Endodermal cell (in vitro differentiated cells): Measurements from ENCODE around the gene ECM1. TPM values are rescaled to one million over a fixed set of nuclear protein-coding genes. Genes with fewer than 3 reads are reported as not detected.
A peak's percentile ranks its signal among the peaks of the same experiment; 100 is the strongest.

ENCODE experiments used
- DNase-seq: peaks from one replicate; pipeline ENCODE4 v3.0.0-alpha.2; 2017
- H3K27ac ChIP-seq: 2 replicates; pipeline ENCODE4 v1.5.1; 2013; ENCODE audit warnings: mild to moderate bottlenecking, low read depth, low read length, moderate library complexity
- H3K27me3 ChIP-seq: 2 replicates; pipeline ENCODE4 v1.6.1; 2013; ENCODE audit warnings: mild to moderate bottlenecking, low read length, moderate library complexity; ENCODE audit not compliant: insufficient read depth, control insufficient read depth, poor library complexity, severe bottlenecking
- H3K36me3 ChIP-seq: 2 replicates; pipeline ENCODE4 v1.7.0; 2013; ENCODE audit warnings: mild to moderate bottlenecking, low read length, moderate library complexity; ENCODE audit not compliant: control insufficient read depth, insufficient read depth
- H3K4me1 ChIP-seq: one replicate; pipeline ENCODE4 v1.7.0; 2013; ENCODE audit warnings: low read length; ENCODE audit not compliant: control insufficient read depth, insufficient read depth
- H3K4me3 ChIP-seq: 2 replicates; pipeline ENCODE4 v1.5.1; 2013; ENCODE audit warnings: mild to moderate bottlenecking, low read length, moderate library complexity
- H3K9ac ChIP-seq: 2 replicates; pipeline ENCODE4 v1.6.1; 2013; ENCODE audit warnings: mild to moderate bottlenecking, low read length, moderate library complexity; ENCODE audit not compliant: poor library complexity, severe bottlenecking; ENCODE audit errors: extremely low read depth
- H3K9me3 ChIP-seq: 2 replicates; pipeline ENCODE4 v1.6.1; 2013; ENCODE audit warnings: mild to moderate bottlenecking, low read length, moderate library complexity; ENCODE audit not compliant: control insufficient read depth
- H3K27ac Mint-ChIP-seq: 2 replicates; pipeline ENCODE4 v1.8.0; 2020; ENCODE audit warnings: mixed read lengths
- H3K27me3 Mint-ChIP-seq: 2 replicates; pipeline ENCODE4 v1.8.0; 2021; ENCODE audit warnings: mild to moderate bottlenecking, mixed read lengths; ENCODE audit not compliant: insufficient read depth
- H3K36me3 Mint-ChIP-seq: 2 replicates; pipeline ENCODE4 v1.8.0; 2020; ENCODE audit warnings: low read depth, mixed read lengths
- H3K4me1 Mint-ChIP-seq: 2 replicates; pipeline ENCODE4 v1.8.0; 2020; ENCODE audit warnings: mixed read lengths
- H3K4me3 Mint-ChIP-seq: 2 replicates; pipeline ENCODE4 v1.8.0; 2020; ENCODE audit warnings: mild to moderate bottlenecking, moderate library complexity, mixed read lengths
- H3K9me3 Mint-ChIP-seq: 2 replicates; pipeline ENCODE4 v1.8.0; 2020; ENCODE audit warnings: mild to moderate bottlenecking, mixed read lengths
- CTCF ChIP-seq: fragments of 200-600 bp; sonication (generic); conservative IDR thresholded peaks from 2 replicates; pipeline ENCODE4 v1.5.0; 2021; ENCODE audit warnings: antibody characterized with exemption, mild to moderate bottlenecking
- WGBS, 2 experiments: methylation state at CpG; one replicate each; pipeline versions ENCODE4 v1.1.5 to v1.1.7; 2013; ENCODE audit warnings: missing lambda C conversion rate in 2 of 2, mixed read lengths in 1 of 2; ENCODE audit not compliant: insufficient coverage in 1 of 2, insufficient read length in 1 of 2; 5-methylcytosine and 5-hydroxymethylcytosine counted together
- total RNA-seq, 2 donors: library from RNA; stranded (reverse); fragmentation: NEBNext Ultra II Directional in 1 of 2; extraction: Animal tissue kit (Norgen Biotek cat#: 25700) in 1 of 2; gene quantifications; 2 replicates in 1 of 2; 3 replicates in 1 of 2; pipeline ENCODE4 v1.2.1, GENCODE V29; 2021

The ECM1 gene
- total RNA-seq, 2 donors from 2014 or later: 4.8 to 5.6 TPM

GRCh38 chr1:150466964-150467363 is 40.9 kb upstream of the ECM1 start:
- H3K27me3 ChIP-seq: no peaks in the 10 kb centered on the region
- no peaks in the 10 kb centered on the region for H3K9me3 ChIP-seq
- H3K4me3 ChIP-seq: no peak overlapping the region
- no peak for DNase-seq
- Mint-ChIP-seq H3K4me1 (peaks cover 4% of the 10 kb centered on the region), H3K27ac (no peak overlapping the region), H3K9me3 (no peaks in the 10 kb centered on the region), H3K27me3 (no peaks in the 10 kb centered on the region), H3K4me3 (no peak overlapping the region), H3K36me3 (peaks cover 49% of the 10 kb centered on the region)
- no peak overlapping the region for H3K9ac ChIP-seq
- no peak overlapping the region for H3K27ac ChIP-seq
- peaks cover 36% of the 10 kb centered on the region for H3K36me3 ChIP-seq
- TF ChIP-seq CTCF: no peak
- H3K4me1 ChIP-seq: no peaks in the 10 kb centered on the region

GRCh38 chr1:150469291-150469690 is 38.6 kb upstream of the ECM1 start:
- 93 to 100% methylated on average over 1 of the region's 1 CpG for WGBS, 2 experiments
- H3K4me3 Mint-ChIP-seq: no peak overlapping the region
- no peaks in the 10 kb centered on the region for H3K27me3 Mint-ChIP-seq
- Histone ChIP-seq H3K36me3 (peaks cover 49% of the 10 kb centered on the region), H3K4me3 (no peak overlapping the region), H3K27me3 (no peaks in the 10 kb centered on the region), H3K27ac (no peak overlapping the region), H3K9ac (no peak overlapping the region), H3K9me3 (no peaks in the 10 kb centered on the region), H3K4me1 (no peaks in the 10 kb centered on the region)
- no peaks in the 10 kb centered on the region for H3K9me3 Mint-ChIP-seq
- no peak overlapping the region for H3K27ac Mint-ChIP-seq
- TF ChIP-seq CTCF: no peak
- H3K4me1 Mint-ChIP-seq: peaks cover 4% of the 10 kb centered on the region
- DNase-seq: no peak
- peaks cover 51% of the 10 kb centered on the region for H3K36me3 Mint-ChIP-seq

DNA sequence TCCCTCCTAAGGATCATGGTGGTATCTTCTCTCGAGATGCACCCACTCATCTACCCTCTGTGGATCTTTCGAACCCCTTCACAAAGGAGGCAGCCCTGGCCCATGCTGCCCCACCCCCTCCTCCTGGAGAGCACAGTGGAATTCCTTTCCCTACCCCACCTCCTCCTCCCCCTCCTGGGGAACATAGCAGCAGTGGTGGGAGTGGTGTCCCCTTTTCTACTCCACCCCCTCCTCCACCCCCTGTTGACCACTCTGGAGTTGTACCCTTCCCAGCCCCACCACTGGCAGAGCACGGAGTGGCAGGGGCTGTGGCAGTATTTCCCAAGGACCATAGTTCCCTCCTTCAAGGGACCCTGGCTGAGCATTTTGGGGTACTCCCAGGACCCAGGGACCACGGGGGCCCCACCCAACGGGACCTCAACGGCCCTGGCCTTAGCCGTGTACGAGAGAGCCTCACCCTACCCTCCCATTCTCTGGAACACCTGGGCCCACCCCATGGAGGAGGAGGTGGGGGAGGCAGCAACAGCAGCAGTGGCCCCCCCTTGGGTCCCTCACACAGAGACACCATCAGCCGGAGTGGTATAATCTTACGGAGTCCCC is 35.2 kb upstream of the ECM1 start:
- Mint-ChIP-seq H3K27ac (peak overlapping the region; percentile 66), H3K4me3 (no peak overlapping the region), H3K4me1 (peaks cover 4% of the 10 kb centered on the region), H3K9me3 (no peaks in the 10 kb centered on the region), H3K27me3 (no peaks in the 10 kb centered on the region), H3K36me3 (peaks cover 36% of the 10 kb centered on the region)
- Histone ChIP-seq H3K9ac (no peak overlapping the region), H3K27me3 (no peaks in the 10 kb centered on the region), H3K9me3 (no peaks in the 10 kb centered on the region), H3K27ac (no peak overlapping the region), H3K4me1 (no peaks in the 10 kb centered on the region), H3K4me3 (no peak overlapping the region), H3K36me3 (peaks cover 33% of the 10 kb centered on the region)
- 88 to 95% methylated on average over 3 to 10 of the region's 10 CpGs for WGBS, 2 experiments
- no peak for TF ChIP-seq CTCF
- peak; percentile 61 for DNase-seq
